Measurements from ENCODE around the gene SOCS2. TPM values are rescaled to one million over a fixed set of nuclear protein-coding genes. Genes with fewer than 3 reads are reported as not detected.

Gene SOCS2, protein sequence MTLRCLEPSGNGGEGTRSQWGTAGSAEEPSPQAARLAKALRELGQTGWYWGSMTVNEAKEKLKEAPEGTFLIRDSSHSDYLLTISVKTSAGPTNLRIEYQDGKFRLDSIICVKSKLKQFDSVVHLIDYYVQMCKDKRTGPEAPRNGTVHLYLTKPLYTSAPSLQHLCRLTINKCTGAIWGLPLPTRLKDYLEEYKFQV
- 1.7 and 8.3 TPM in 2 replicates for total RNA-seq

DNA sequence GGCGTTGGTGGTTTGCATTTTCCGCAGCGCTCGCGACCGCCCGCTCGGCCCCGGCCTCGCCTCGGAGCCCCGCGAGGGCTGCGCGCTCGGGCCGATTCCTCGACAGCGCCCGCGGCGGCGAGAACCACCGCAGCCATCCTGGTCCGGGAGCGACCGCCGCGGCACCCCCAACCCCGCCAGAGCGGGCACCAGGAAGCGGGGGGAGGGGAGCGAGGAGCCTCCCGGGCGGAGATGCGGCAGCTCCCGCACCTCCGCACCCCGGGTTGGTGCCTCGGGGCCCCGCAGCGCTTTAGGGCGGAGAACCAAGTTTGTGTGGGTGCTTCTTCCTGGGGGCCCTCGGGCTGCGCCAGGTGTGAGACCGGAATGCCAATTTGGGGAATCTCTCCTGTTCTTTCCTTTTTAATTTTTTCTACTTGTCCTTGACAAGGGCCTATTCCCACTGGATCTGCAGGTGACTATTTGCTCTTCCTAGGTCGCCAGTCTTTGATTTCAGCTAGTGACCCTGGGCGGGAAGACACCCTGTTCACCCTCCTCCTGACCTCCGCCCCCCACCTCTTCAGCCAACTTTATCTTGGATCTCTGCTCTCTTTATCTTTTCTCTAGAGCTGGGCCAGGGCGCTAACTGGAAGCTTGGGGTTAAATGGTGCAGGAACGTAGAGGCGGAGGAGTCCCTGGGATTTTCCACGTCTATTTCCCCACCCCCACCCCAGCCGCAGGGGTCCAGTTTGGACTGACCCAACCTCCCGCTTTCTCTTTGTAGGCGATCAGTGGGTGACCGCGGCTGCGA is at the start of gene SOCS2:
Gene SOCS2 (plus strand): TSS at position 751 of the 787 bp plus-strand sequence. CDS start 223 bp downstream, outside the sequence.

Other genes with a start within 250 kb of the SOCS2 start
- gene NUDT4, start 194.8 kb upstream of the SOCS2 start, total RNA-seq = 212 and 278 TPM in 2 replicates
- 134 and 143 TPM in 2 replicates for gene UBE2N, start 130.7 kb upstream of the SOCS2 start, total RNA-seq
- gene MRPL42, start 105.2 kb upstream of the SOCS2 start, total RNA-seq = 87.1 and 108 TPM in 2 replicates
- 12.9 and 13.1 TPM in 2 replicates for gene CRADD, start 104.7 kb downstream of the SOCS2 start, total RNA-seq

All from thoracic aorta endothelial cell (primary cell).